GM18861 (cell line): ENCODE data around the gene FOXF2.
"Not testable (repeated sequence)": the region's sequence is repeated elsewhere in the genome, so short reads cannot be mapped to it uniquely, and the experiment has no call there.

ENCODE experiments used
- ATAC-seq: cut with Tn5 transposase; IDR thresholded peaks from one replicate; pipeline ENCODE4 v1.9.1; 2021; ENCODE audit not compliant: unreplicated experiment

The FOXF2 gene

DNA sequence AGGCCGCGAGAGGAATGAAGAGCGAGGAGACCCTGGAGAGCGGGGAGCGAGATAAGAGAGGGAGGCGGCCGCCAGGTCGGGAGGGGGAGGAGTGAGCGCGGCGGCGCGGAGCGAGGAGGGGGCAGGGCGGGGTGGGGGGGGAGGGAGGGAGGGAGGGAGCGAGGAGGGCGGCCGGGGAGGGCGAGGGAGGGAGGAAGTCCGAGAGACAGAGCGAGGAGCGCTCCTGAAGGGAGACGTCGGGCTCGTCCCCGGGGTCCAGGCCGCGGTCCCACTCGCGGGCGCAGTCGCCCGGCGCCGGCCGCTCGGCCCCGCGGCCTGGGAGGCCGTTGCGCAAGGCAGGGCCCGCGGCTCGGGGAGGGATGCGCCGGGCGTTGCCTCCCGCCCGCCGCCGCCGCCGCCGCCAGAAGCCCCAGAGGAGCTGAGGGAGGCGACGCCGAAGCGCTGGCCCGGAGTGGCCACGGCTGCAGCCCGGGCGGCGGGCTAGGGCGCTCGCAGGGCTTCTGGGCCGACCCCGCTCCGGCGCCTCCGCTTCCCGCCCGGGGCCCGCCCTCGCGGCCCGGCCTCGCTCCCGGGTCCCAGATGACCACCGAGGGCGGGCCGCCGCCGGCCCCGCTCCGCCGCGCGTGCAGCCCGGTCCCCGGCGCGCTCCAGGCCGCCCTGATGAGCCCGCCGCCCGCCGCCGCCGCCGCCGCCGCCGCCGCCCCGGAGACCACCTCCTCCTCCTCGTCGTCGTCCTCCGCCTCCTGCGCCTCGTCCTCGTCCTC lies at the start of gene FOXF2:
TSS of gene FOXF2 (plus strand) at position 208 of the 764 bp plus-strand sequence. CDS start at position 580, 372 bp downstream.
- no peak for ATAC-seq

DNA sequence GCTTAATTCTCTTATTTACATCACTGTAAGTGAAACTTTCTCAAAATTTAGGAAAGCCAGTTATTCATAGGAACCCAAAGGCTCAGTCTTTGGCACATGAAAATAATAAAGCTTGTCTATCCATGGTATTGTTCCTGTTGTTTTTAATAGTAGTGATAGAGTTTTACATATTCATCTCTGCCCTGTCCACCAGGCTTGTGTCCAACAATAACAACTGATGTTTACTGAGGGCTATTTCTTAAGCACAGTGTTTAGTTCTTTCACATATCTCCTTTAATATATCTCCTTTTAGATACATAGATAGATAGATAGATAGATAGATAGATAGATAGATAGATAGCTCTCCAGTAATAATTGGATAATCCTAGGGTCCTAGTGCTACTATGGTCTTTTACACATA lies 43.3 kb upstream of the FOXF2 start:
- no peak for ATAC-seq

DNA sequence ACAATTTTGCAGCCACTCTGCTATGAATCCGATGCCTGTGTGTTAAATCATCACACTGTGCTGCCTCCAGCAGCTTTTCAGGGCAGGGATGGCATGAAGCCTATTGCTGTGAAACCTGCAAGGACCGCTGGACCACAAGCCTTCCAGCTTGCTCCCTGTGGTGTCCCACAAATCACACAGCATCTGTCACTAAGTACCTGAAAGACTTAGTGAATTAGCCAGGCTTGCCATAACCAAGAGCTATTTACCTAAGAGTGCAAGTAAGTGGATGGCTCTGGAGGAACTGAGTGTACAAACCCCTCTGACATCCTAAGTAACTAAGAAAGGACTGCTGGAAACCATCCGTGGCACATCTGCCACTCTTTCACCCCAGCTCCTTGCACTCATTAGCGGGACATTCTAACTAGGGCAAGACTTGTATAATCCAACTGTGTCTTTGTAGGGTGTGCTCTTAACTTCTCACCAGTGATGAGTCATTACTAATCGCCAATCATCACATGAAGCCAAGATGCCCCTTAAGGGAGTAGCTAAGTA lies 42.8 kb upstream of the FOXF2 start:
- ATAC-seq = no peak

DNA sequence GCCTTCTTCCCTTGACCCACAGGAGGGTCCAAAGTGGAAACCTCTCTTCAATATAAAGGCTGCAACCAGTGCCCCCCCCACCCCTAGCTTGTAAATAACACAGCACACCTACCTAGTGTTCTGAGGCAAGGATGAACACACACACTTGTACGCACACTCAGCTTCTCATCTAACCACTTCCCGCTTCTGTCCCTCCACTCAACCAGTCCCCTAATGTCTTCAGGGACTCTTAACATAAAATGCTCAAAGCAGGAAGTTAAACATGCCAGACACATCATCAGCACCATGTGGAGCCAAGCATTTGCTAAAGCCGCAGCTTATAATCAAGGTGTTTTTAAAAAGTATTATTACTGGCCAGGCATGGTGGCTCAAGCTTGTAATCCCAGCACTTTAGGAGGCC lies 42.2 kb upstream of the FOXF2 start:
- no peak for ATAC-seq

DNA sequence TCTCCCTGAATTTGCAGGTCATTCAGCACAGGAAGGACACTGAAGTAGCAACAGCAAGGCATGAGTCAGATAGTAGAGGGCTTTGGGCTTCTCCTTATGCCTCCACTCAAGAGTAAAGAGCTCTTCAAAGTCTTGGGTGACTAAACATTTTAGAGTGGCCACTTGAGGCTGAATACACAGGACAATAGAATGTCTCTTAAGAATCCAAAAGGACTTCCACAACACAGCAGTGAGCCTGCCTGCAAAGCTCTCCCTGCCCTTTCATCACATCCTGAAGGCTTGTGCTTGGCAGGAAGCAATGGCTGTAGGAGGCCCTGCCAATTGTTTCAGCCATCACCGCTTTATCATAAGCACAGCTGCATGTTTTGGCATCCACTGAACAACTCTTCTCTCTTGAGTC lies 40.7 kb upstream of the FOXF2 start:
- no peak for ATAC-seq

DNA sequence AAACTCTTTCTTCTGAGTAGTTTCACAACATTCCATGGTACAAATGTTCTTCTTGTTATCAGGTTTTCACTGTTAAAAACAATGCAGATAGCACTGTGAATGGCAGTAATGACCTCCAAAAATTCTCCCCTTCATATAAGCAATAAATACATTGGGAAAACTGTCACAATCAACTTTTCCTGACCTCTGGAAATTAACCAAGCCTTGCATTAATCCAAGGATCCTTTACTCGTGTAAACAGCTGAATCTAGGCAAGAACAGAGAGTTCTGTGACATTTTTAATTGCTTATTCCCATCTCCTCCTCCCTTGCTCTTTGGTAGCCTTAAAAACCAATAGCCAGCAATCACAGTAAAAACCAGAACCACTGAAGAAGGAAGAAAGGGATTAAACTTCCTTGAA lies 39.7 kb upstream of the FOXF2 start:
- no peak for ATAC-seq

DNA sequence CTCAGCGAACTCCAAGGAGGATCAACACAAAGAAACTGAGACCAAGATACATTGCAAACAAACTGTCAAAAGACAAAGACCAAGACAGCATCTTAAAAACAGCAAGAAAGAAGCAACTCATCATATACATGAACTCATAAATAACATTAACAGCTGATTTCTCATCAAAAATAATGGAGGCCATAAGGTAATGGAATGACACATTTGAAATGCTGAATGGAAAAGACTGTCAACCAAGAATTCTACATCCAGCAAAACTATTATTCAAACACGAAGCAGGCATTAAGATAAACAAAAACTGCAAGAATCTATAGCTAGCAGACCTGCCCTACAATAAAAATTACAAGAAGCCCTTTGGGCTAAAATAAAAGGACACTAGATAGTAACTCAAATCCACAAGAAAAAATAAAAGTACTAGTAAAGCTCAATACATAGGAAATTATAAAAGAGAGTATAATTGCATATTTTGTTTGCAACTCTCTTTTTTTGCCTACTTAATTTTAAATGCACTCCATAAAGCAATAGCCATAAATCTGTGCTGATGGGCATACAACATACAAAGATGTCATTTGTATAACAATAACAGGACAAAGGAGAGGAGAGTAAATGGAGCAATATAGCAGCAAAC lies 37.9 kb upstream of the FOXF2 start:
- no peak for ATAC-seq

DNA sequence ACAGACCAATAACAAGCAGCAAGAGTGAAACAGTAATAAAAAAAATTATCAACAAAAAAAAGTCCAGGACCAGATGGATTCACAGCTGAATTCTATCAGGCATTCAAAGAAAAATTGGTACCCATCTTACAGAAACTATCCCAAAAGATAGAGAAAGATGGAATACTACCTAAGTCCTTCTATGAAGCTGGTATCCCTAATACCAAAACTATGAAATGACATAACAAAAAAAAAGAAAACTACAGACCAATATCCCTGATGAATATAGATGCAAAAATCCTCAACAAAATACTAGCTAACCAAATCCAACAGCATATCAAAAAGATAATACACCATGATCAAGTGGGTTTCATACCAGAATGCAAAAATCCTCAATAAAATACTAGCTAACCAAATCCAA lies 34.3 kb upstream of the FOXF2 start:
- ATAC-seq = not testable (repeated sequence)

DNA sequence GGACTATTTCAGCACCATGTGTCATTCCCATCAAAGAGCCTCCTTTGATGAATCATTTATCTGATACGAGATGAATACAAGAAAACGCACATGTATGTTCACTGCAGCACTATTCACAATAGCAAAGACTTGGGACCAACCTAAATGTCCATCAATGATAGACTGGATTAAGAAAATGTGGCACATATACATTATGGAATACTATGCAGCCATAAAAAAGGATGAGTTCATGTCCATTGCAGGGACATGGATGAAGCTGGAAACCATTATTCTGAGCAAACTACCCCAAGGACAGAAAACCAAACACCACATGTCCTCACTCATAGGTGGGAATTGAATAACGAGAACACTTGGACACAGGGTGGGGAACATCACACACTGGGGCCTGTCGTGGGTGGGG lies 27.7 kb upstream of the FOXF2 start:
- not testable (repeated sequence) for ATAC-seq

DNA sequence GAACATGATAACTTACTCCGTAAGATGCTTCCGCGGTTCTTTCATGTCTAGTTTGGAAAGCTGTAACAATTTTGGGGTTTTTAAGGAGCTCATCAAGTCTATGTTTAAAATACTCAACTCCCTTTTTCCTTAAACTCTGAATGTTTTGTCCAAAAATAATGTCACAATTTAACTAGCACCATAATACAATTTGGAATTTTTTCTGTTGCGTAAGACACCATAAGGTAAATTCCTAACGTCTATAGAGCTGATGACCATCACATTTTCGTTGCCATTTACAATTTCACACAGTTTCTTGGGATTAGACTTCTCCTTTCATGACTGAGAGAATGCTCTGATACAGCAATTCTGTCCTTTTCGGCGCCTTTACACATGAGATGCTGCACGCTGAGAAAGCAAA lies 26.7 kb upstream of the FOXF2 start:
- ATAC-seq = no peak

DNA sequence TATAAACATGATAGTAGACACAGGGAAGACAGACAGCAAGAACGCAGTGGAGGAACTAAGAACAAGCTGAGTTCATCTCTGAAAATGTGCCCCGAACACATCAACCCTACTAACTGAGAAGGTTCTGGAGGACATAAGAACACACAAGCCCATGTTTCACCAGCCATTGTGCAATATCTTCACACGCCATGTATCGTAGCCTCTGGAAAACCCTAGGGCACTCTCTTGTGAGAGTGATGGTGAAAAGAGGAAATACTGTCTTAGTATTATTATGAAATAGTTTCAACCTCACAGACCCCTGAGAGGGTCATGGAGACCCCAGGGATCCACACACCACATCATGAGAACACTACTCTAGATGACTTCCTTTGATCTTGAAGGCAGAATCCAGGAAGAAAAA lies 26.1 kb upstream of the FOXF2 start:
- ATAC-seq = no peak

DNA sequence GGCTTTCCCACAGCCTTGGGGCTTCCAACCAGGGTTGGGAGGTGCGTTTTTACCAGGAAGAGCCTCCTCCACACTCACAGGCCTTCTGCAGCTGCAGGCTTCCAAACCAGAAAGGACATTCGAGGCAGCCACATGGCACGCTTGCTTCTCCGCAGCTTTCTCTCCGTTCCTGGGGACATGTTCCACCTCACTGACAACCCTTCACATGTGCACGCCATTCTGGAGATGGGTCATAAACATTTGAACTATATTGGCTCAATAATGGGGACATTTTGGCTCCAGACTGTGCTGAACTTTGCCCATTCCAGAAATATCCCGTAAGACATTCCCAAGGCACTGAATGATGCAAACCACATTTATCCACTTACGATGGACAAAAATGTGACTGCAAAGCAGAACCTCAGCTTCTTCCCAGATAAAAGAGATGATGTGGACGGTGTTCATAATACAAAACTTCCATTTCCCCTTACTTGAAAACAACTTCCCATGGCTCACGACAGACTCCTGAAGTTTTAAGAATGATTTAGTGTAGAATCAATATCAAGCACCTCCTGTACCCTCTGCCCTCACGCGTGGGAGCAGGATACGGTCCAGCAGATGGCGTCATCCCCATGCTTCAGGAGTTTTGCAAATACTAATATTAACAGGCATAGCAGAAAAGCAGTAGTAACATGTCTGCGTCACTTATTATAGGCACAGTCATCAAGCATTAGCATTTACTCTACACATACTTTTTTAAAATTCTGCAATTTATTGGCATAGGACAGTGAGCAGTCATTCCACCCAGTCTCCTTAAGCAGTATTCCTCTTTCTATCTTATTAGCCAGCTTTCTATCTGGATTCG lies 25.4 kb upstream of the FOXF2 start:
- ATAC-seq = no peak

DNA sequence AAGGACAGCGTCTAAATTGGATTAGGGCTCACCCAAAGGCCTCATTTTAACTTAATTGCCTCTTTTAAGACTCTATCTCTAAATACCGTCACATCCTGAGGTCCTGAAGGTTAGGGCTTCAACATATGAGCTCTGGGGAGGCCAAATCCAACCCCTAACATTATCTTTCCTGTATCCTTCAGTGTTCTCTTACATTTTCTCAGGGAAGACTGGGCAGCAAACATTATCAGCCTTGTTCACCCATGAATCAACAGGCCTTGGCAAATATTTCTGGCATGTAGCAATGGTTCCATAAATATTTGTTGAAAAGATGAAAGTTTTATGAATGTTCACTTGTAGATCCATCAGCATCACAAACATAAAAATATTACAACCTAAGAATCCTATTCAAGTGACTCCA lies 24.6 kb upstream of the FOXF2 start:
- ATAC-seq = no peak

DNA sequence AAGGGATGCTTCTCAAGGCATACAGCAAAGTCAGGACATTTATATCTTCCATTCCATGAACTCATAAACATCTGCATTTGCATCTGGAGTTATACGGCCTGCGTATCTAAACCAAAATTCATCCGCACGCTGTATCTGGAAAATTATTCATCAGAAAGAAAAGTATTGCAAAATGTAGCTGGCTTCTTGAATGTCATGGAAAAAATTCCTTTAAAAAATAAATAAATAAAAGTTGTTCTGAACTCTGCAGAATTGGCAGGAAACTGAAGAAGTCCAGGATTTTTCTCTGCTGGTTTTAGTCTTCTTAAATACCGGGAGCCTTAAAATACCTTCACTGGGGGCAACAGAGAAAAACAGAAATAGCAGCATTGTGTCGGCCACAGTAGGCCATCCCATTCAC lies 23.7 kb upstream of the FOXF2 start:
- no peak for ATAC-seq

DNA sequence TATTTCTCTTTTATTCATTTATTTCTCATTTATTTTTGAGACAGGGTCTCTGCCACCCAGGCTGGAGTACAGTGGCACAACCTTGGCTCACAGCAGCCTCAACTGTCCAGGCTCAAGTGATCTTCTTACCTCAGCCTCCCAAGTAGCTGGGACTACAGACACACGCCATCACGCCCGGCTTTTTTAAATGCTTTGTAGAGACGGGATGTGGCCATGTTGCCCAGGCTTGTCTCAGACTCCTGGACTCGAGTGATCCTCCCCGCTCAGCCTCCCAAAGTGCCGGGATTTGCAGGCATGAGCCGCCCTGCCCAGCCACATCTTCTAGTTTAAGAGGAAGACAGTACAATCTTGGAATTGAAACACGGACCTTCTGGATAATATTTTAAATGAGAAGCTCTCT lies 21.6 kb upstream of the FOXF2 start:
- no peak for ATAC-seq

DNA sequence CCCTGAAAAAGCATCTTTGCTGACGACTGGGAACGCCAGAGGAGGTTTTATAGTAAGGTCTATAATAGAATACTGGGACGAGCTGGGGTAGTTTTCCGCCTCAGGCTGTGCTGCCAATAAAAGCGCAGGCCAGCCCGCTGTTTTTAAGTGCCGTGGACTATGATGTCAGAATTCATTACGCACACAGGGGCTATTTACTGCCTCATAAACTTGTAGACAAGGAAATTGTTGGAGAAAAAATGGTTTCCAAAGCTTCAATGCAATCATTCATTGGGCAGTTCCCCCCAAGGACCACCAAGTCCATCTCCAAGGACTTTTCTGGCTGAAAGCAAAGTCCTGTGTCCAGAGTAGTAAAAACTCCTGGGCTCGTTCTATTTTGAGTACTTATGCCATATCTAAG lies 20.4 kb upstream of the FOXF2 start:
- ATAC-seq = no peak

DNA sequence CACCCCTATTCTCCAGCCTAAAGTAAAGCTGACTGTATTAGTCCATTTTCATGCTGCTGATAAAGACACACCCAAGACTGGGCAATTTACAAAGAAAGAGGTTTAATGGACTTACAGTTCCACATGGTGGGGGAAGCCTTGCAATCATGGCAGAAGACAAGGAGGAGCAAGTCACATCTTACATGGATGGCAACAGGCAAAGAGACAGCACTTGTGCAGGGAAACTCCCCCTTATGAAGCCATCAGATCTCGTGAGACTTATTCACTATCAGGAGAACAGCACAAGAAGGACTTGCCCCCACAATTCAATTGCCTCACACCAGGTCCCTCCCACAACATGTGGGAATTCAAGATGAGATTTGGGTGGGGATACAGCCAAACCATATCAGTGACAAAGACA lies 19.7 kb upstream of the FOXF2 start:
- not testable (repeated sequence) for ATAC-seq

DNA sequence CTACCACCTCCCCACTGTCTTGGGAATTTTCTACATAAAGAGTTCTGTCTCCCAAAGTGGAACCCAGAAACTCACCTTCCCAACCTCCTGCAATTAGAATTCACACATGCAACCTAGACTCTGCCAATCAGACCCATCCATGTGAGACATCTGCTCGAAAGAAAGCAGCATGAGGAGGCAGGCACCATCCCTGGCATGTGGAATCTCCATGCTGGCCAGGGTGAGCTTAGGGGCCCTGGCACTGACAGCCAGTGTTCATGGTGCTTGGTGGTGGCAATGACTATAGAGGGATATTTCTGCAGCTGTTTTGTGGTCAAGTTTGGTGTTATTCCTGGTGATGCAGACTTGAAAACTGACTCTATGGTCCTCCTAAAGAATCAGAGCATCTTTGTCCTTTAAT lies 17.4 kb upstream of the FOXF2 start:
- ATAC-seq = no peak

DNA sequence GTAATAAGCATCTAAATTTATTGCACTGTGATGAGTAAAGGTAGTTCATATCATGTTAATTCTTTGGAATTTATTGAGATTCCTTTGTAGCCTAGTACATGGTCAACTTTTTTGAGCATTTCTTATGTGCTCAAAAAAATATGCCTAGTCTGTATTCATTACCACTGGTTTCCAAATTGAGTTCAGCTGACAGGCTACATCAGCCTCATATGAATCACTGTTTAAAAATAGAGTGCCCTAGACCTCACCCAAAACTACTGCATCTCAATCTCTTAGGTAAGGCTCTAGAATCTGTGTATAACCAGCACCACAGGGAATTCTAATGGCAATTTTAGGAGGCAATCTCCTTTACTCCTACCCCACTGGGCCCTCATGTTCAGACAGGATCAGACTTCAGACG lies 16.7 kb upstream of the FOXF2 start:
- no peak for ATAC-seq

DNA sequence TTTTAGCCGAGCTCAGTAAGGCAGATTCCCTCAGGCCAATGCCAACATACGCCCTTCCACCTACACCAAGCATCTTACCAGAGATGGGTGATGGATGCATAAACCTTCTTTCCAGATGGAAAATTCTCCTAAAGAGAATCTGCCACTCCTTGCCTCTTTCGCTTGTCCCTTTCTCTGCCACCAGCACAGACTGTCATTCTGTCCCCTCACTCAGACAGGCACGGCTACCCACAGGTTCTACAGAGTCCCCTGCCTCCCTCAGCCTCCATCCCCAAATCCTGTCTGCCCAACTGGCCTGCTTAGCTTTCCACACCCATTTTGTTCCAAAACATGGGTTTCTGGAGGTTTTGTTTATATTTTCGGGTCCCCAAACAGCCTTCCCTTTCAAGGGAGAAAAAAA lies 12.7 kb upstream of the FOXF2 start:
- no peak for ATAC-seq

DNA sequence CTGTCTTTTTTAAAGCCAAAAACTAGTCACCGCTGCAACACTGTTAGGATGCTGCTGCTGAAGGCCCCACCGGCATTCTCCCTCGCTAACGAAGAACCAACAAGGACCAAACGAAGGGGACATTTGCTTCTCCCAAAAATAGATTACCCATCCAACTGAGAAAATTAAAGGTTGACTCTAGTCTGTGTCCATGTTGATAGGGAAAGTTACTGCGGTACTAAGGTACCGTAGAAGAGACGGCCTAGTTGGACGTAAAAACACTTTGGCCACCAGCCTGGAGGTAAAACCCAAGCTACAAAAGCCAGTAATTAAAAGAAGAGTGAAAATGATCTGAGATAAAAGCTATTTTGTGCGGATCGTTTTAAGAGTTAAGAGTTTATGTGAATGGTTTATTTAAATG lies 11.8 kb upstream of the FOXF2 start:
- ATAC-seq = no peak
